AG10803 (cell line): ENCODE results near the gene CLOCK.

Experiments
- DNase-seq: peaks from one replicate; pipeline ENCODE4 v3.0.0; 2010; ENCODE audit warnings: low read depth
- H3K4me3 ChIP-seq: 2 replicates; pipeline ENCODE4 v1.5.1; 2011; ENCODE audit warnings: mild to moderate bottlenecking, low read length, control low read depth
- TF ChIP-seq, protein P1 (sequence below): conservative IDR thresholded peaks from 2 replicates; pipeline ENCODE4 v1.5.1; 2011; ENCODE audit warnings: mild to moderate bottlenecking, low read length, control low read depth, inconsistent platforms

The CLOCK gene

DNA sequence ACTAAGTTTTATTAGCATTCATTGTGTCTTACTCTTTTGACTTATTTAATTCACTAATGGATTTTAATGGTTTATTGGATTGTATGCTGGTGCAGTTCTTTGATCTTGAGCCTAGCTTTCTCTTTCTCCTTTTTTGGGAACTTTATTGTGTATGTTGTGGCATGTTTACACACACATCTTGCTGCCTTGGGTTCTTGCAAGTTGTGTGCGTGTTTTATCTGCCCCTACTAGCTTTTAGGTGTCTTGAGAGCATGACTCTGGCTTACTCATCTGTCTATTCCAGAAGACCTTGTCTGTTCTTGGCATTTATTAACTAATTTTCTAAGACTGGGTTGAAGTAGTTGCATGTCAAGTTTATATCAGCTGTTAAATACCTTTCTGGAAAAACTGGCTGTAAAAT lies 148.2 kb downstream of the CLOCK start:
- peak overlapping the region; percentile 84 for H3K4me3 ChIP-seq
- TF ChIP-seq, protein P1, sequence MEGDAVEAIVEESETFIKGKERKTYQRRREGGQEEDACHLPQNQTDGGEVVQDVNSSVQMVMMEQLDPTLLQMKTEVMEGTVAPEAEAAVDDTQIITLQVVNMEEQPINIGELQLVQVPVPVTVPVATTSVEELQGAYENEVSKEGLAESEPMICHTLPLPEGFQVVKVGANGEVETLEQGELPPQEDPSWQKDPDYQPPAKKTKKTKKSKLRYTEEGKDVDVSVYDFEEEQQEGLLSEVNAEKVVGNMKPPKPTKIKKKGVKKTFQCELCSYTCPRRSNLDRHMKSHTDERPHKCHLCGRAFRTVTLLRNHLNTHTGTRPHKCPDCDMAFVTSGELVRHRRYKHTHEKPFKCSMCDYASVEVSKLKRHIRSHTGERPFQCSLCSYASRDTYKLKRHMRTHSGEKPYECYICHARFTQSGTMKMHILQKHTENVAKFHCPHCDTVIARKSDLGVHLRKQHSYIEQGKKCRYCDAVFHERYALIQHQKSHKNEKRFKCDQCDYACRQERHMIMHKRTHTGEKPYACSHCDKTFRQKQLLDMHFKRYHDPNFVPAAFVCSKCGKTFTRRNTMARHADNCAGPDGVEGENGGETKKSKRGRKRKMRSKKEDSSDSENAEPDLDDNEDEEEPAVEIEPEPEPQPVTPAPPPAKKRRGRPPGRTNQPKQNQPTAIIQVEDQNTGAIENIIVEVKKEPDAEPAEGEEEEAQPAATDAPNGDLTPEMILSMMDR = no peak

GRCh38 chr4:55397520-55398321 lies 149.0 kb downstream of the CLOCK start:
- TF ChIP-seq, protein P1 = no peak
- DNase-seq = peak; percentile 81
- H3K4me3 ChIP-seq = peak overlapping the region; percentile 84

More for the DNA sequence above, 148.2 kb downstream of the CLOCK start:
- DNase-seq = peak; percentile 26

DNA sequence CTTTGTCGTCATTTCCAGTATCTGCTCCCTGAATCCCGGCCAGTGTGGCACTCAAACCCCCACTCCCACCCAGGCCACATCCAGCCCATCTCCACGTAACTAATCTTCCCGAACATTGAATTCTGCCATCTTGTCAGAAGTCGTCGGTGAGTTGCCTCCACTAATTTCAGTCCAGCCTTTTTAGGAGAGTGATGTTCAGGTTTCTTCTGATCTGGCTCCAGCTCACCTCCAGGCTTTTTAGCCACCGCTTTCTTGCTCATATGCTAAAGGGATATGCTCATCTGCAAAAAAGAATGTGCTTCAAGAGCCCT lies 149.6 kb downstream of the CLOCK start:
- no peak for DNase-seq
- TF ChIP-seq, protein P1 = no peak
- peak overlapping the region; percentile 84 for H3K4me3 ChIP-seq

DNA sequence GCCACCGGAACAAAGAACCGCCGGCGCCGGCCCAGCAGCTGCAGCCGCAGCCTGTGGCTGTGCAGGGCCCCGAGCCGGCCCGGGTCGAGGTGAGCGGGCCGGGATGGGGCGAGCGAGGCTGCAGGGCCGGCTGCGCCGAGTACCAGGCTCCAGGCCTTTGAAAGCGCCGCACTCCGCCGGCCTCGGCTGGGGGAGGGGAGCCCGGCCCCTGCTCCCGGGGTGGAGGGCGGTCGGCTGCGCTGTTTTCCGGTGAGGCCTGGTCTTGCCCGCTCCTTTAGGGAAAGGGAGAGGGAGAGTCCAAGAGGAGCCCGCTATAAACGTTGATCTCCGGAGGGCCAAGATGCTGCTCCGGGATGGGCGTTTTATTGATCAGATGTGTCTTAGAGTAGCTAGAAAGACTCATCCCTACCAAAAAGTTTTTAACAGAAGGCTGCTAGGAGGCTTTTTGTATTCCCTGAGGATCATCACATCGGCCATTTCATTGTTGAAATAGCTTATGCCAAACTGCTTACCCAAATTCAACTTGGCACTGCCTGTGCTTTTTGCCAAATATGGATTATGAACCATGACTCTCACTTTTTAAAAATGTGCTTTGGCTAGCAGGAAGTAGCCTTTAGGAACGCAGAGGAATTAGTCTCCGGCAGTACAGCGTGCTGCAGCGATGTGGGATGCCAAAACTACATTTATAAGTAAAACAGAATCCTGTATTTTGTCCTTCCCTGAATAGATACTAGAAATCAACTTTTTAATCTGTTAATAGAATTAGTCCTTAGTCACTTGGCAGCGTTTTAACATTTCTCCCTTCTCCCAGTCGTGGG lies 150.2 kb downstream of the CLOCK start:
- TF ChIP-seq, protein P1 = no peak
- H3K4me3 ChIP-seq = peak overlapping the region; percentile 84
- peak; percentile 71 for DNase-seq

GRCh38 chr4:55395529-55396307 lies 151.0 kb downstream of the CLOCK start, which contains the start of gene TMEM165:
TSS of gene TMEM165 (plus strand) at chr4:55395957. CDS start at chr4:55396190, 233 bp downstream.
- peak within 1 kb of the TSS; percentile 84 for H3K4me3 ChIP-seq
- TF ChIP-seq, protein P1 = no peak
- peak; percentile 82 for DNase-seq

DNA sequence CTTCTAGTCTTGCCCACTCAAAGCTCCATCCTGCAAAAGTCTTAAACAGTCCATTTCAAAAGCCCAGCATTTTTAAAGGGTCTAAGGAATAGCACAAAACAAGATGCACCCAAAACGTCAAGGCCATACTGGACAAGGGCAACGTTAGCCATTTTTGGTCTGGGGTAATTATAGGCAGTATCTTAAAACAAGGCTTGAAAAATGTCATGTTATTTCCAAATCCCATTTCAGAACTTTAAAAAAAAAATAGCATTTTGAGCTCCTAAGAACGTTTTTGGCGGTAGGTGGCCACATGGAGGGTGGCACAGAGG lies 151.5 kb downstream of the CLOCK start:
- peak overlapping the region; percentile 84 for H3K4me3 ChIP-seq
- TF ChIP-seq, protein P1 = peak; percentile 32
- no peak for DNase-seq
